ENCODE results near the gene DNAH7.

Gene DNAH7

DNA sequence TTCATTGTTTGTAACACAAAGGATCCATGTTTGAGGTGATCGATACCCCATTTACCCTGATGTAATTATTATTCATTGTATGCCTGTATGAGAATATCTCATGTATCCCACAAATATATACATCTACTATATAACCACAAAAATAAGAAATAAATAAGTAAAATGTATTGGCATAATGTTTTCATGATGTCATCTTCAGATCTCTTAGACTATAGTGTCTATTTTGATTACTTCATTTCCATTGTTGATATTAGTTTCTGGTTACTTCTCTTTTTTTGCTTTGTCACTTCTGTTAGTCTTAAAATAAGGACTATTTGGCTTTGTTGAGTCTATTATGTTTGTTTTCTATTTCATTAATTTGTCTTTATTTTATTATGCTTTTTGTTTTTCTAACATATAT lies 301.9 kb downstream of the DNAH7 start:
- no peaks in the 10 kb centered on the region for H3K79me1 ChIP-seq (ENCODE audit: low read depth, low read length)
- WGBS, 2 donors (ENCODE audit: extremely low coverage in 2 of 2, insufficient read length in 2 of 2, insufficient replicate concordance in 1 of 2), result no CpG with 5 or more reads among the region's 1 CpG

DNA sequence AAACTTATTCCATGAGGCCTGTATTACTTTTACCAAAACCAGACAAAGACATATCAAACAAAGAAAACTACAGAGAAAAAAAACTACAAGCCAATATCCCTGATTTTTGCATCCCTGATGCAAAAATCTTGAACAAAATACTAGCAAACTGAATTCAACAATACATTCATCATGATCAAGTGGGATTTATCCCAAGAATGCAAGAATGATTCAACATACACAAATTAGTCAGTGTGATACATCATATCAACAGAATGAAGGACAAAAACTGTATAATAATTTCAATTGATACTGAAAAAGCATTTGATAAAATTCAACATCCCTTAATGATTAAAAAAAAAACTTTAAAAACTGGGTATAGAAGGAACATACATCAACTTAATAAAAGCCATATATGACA lies 304.8 kb downstream of the DNAH7 start:
- H3K9me3 ChIP-seq (replicated peaks in 1 of 2; ENCODE audit: control insufficient read depth in 2 of 2, insufficient read depth in 1 of 2, low read depth in 1 of 2, low read length in 2 of 2), result no peaks in the 10 kb centered on the region
- H3K4me1 ChIP-seq (ENCODE audit: control insufficient read depth in 2 of 2, insufficient read depth in 1 of 2, low read depth in 1 of 2, low read length in 2 of 2), result no peaks in the 10 kb centered on the region
- no peak overlapping the region for H3K4me3 ChIP-seq (ENCODE audit: low read length in 2 of 2)
- no peak overlapping the region for H2BK12ac ChIP-seq (ENCODE audit: low read length)
- H2BK5ac ChIP-seq (ENCODE audit: low read length), result no peak overlapping the region
- H2AFZ ChIP-seq (ENCODE audit: low read length), result no peak overlapping the region
- no peak overlapping the region for H3K23ac ChIP-seq (ENCODE audit: low read depth, low read length, poor library complexity)
- no peaks in the 10 kb centered on the region for H3K36me3 ChIP-seq (replicated peaks in 1 of 2; ENCODE audit: control insufficient read depth in 2 of 2, insufficient read depth in 2 of 2, low read length in 2 of 2)
- no peak overlapping the region for H4K91ac ChIP-seq (ENCODE audit: low read depth, low read length, poor library complexity)
- no peak overlapping the region for H3K4me2 ChIP-seq (ENCODE audit: insufficient read depth, low read length, poor library complexity, severe bottlenecking)
- no peak overlapping the region for H2AK5ac ChIP-seq (ENCODE audit: low read depth, low read length)
- no peak for DNase-seq (ENCODE audit: low spot score)
- no peak overlapping the region for H2BK120ac ChIP-seq (ENCODE audit: low read depth, low read length)
- no peak overlapping the region for H3K18ac ChIP-seq (ENCODE audit: low read length)
- H3K4ac ChIP-seq (ENCODE audit: low read length), result no peak overlapping the region
- H3K9ac ChIP-seq (ENCODE audit: low read depth, low read length, poor library complexity), result no peak overlapping the region
- H2BK15ac ChIP-seq (ENCODE audit: low read length), result no peak overlapping the region
- no peaks in the 10 kb centered on the region for H3K79me1 ChIP-seq (ENCODE audit: low read depth, low read length)
- H3K14ac ChIP-seq (ENCODE audit: low read length), result no peak overlapping the region
- no peak overlapping the region for H3K27ac ChIP-seq (replicated peaks; ENCODE audit: low read length)
- H4K8ac ChIP-seq (ENCODE audit: low read depth, low read length), result no peak overlapping the region
- no peaks in the 10 kb centered on the region for H3K27me3 ChIP-seq (ENCODE audit: control insufficient read depth in 3 of 3, insufficient read depth in 3 of 3, low read depth in 1 of 3, low read length in 3 of 3)

More for the DNA sequence above, 301.9 kb downstream of the DNAH7 start:
- no peak overlapping the region for H3K4me3 ChIP-seq (ENCODE audit: low read length in 2 of 2)
- H2BK120ac ChIP-seq (ENCODE audit: low read depth, low read length), result no peak overlapping the region
- H2BK12ac ChIP-seq (ENCODE audit: low read length), result no peak overlapping the region
- H3K9me3 ChIP-seq (replicated peaks in 1 of 2; ENCODE audit: control insufficient read depth in 2 of 2, insufficient read depth in 1 of 2, low read depth in 1 of 2, low read length in 2 of 2), result no peaks in the 10 kb centered on the region
- H4K91ac ChIP-seq (ENCODE audit: low read depth, low read length, poor library complexity), result no peak overlapping the region
- H3K23ac ChIP-seq (ENCODE audit: low read depth, low read length, poor library complexity), result no peak overlapping the region
- H3K36me3 ChIP-seq (replicated peaks in 1 of 2; ENCODE audit: control insufficient read depth in 2 of 2, insufficient read depth in 2 of 2, low read length in 2 of 2), result peaks cover 0 to 1% of the 10 kb centered on the region in 2 donors
- DNase-seq (ENCODE audit: low spot score), result no peak
- H2AFZ ChIP-seq (ENCODE audit: low read length), result no peak overlapping the region
- no peak overlapping the region for H2BK15ac ChIP-seq (ENCODE audit: low read length)
- H3K18ac ChIP-seq (ENCODE audit: low read length), result no peak overlapping the region
- no peak overlapping the region for H2AK5ac ChIP-seq (ENCODE audit: low read depth, low read length)
- H3K4ac ChIP-seq (ENCODE audit: low read length), result no peak overlapping the region
- no peak overlapping the region for H3K27ac ChIP-seq (replicated peaks; ENCODE audit: low read length)
- H3K14ac ChIP-seq (ENCODE audit: low read length), result no peak overlapping the region
- no peak overlapping the region for H4K8ac ChIP-seq (ENCODE audit: low read depth, low read length)
- H3K27me3 ChIP-seq (ENCODE audit: control insufficient read depth in 3 of 3, insufficient read depth in 3 of 3, low read depth in 1 of 3, low read length in 3 of 3), result no peaks in the 10 kb centered on the region
- no peak overlapping the region for H3K4me2 ChIP-seq (ENCODE audit: insufficient read depth, low read length, poor library complexity, severe bottlenecking)
- H2BK5ac ChIP-seq (ENCODE audit: low read length), result no peak overlapping the region
- no peaks in the 10 kb centered on the region for H3K4me1 ChIP-seq (ENCODE audit: control insufficient read depth in 2 of 2, insufficient read depth in 1 of 2, low read depth in 1 of 2, low read length in 2 of 2)
- no peak overlapping the region for H3K9ac ChIP-seq (ENCODE audit: low read depth, low read length, poor library complexity)

DNA sequence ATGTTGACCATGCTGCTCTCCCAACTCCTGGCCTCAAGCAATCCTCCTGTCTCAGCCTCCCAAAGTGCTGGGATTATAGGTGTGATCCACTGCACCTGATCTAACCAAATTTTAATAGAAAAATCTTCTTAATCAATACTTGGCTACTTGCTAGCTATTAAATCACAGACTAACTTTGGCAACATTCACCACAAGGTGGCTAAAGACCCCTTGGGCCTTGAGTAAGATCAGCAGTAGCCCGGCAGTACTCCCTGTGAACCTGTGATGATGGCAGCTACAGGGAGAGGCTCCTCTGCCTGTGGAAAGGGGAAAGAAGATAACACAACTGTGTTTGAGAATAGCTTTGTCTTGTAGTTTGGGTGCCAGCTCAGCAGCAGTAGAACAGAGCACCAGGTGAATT lies 308.8 kb downstream of the DNAH7 start:
- Histone ChIP-seq H3K23ac (ENCODE audit: low read depth, low read length, poor library complexity) (no peak overlapping the region), H3K9ac (ENCODE audit: low read depth, low read length, poor library complexity) (no peak overlapping the region), H3K18ac (ENCODE audit: low read length) (no peak overlapping the region), H2BK120ac (ENCODE audit: low read depth, low read length) (no peak overlapping the region), H3K9me3 (replicated peaks in 1 of 2; ENCODE audit: control insufficient read depth in 2 of 2, insufficient read depth in 1 of 2, low read depth in 1 of 2, low read length in 2 of 2) (no peaks in the 10 kb centered on the region), H2BK15ac (ENCODE audit: low read length) (no peak overlapping the region), H3K4me2 (ENCODE audit: insufficient read depth, low read length, poor library complexity, severe bottlenecking) (no peak overlapping the region), H4K91ac (ENCODE audit: low read depth, low read length, poor library complexity) (no peak overlapping the region), H2AK5ac (ENCODE audit: low read depth, low read length) (no peak overlapping the region), H2AFZ (ENCODE audit: low read length) (no peak overlapping the region), H3K79me1 (ENCODE audit: low read depth, low read length) (no peaks in the 10 kb centered on the region), H3K27ac (replicated peaks; ENCODE audit: low read length) (no peak overlapping the region), H3K27me3 (ENCODE audit: control insufficient read depth in 3 of 3, insufficient read depth in 3 of 3, low read depth in 1 of 3, low read length in 3 of 3) (no peaks in the 10 kb centered on the region), H4K8ac (ENCODE audit: low read depth, low read length) (no peak overlapping the region), H3K36me3 (replicated peaks in 1 of 2; ENCODE audit: control insufficient read depth in 2 of 2, insufficient read depth in 2 of 2, low read length in 2 of 2) (no peaks in the 10 kb centered on the region), H2BK12ac (ENCODE audit: low read length) (no peak overlapping the region), H3K4ac (ENCODE audit: low read length) (no peak overlapping the region), H3K4me1 (ENCODE audit: control insufficient read depth in 2 of 2, insufficient read depth in 1 of 2, low read depth in 1 of 2, low read length in 2 of 2) (no peaks in the 10 kb centered on the region), H2BK5ac (ENCODE audit: low read length) (no peak overlapping the region), H3K14ac (ENCODE audit: low read length) (no peak overlapping the region), H3K4me3 (ENCODE audit: low read length in 2 of 2) (no peak overlapping the region)
- no CpG with 5 or more reads among the region's 1 CpG for WGBS, 2 donors (ENCODE audit: extremely low coverage in 2 of 2, insufficient read length in 2 of 2, insufficient replicate concordance in 1 of 2)
- DNase-seq (ENCODE audit: low spot score), result no peak

DNA sequence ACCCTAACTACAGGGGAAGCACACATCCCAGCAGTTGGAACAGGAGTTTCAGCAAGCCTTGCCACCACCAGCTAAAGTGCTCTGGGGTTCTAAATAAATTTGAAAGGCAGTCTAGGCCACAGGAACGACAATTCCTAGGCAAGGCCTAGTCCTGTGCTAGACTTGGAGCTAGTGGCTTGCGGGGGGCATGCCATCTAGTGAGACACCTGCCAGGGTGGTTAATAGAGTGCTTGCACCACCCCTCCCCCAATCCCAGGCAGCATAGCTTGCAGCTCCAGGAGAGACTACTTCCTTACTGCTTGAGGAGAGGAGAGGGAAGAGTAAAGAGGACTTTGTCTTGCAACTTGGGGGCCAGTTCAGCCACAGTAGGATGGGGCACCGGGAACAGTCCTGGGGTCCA lies 309.8 kb downstream of the DNAH7 start:
- H3K4me1 ChIP-seq (ENCODE audit: control insufficient read depth in 2 of 2, insufficient read depth in 1 of 2, low read depth in 1 of 2, low read length in 2 of 2), result no peaks in the 10 kb centered on the region
- H2BK15ac ChIP-seq (ENCODE audit: low read length), result no peak overlapping the region
- H2BK5ac ChIP-seq (ENCODE audit: low read length), result no peak overlapping the region
- H3K14ac ChIP-seq (ENCODE audit: low read length), result no peak overlapping the region
- H3K27me3 ChIP-seq (ENCODE audit: control insufficient read depth in 3 of 3, insufficient read depth in 3 of 3, low read depth in 1 of 3, low read length in 3 of 3), result no peaks in the 10 kb centered on the region
- H3K27ac ChIP-seq (replicated peaks; ENCODE audit: low read length), result no peak overlapping the region
- WGBS, 2 donors (ENCODE audit: extremely low coverage in 2 of 2, insufficient read length in 2 of 2, insufficient replicate concordance in 1 of 2), result no CpG with 5 or more reads among the region's 3 CpGs
- no peak overlapping the region for H3K4me3 ChIP-seq (ENCODE audit: low read length in 2 of 2)
- no peak overlapping the region for H3K4me2 ChIP-seq (ENCODE audit: insufficient read depth, low read length, poor library complexity, severe bottlenecking)
- no peak overlapping the region for H4K8ac ChIP-seq (ENCODE audit: low read depth, low read length)
- no peak overlapping the region for H3K4ac ChIP-seq (ENCODE audit: low read length)
- H2AK5ac ChIP-seq (ENCODE audit: low read depth, low read length), result no peak overlapping the region
- H3K79me1 ChIP-seq (ENCODE audit: low read depth, low read length), result no peaks in the 10 kb centered on the region
- no peak for DNase-seq (ENCODE audit: low spot score)
- H3K18ac ChIP-seq (ENCODE audit: low read length), result no peak overlapping the region
- no peak overlapping the region for H2BK12ac ChIP-seq (ENCODE audit: low read length)
- H3K36me3 ChIP-seq (replicated peaks in 1 of 2; ENCODE audit: control insufficient read depth in 2 of 2, insufficient read depth in 2 of 2, low read length in 2 of 2), result no peaks in the 10 kb centered on the region
- no peak overlapping the region for H2BK120ac ChIP-seq (ENCODE audit: low read depth, low read length)
- no peak overlapping the region for H3K9ac ChIP-seq (ENCODE audit: low read depth, low read length, poor library complexity)
- no peak overlapping the region for H2AFZ ChIP-seq (ENCODE audit: low read length)
- H3K9me3 ChIP-seq (replicated peaks in 1 of 2; ENCODE audit: control insufficient read depth in 2 of 2, insufficient read depth in 1 of 2, low read depth in 1 of 2, low read length in 2 of 2), result no peaks in the 10 kb centered on the region
- no peak overlapping the region for H3K23ac ChIP-seq (ENCODE audit: low read depth, low read length, poor library complexity)
- no peak overlapping the region for H4K91ac ChIP-seq (ENCODE audit: low read depth, low read length, poor library complexity)

Data from neuronal stem cell (in vitro differentiated cells).